Astrocyte (in vitro differentiated cells and primary cell): Measurements from ENCODE around the gene RPL3. TPM values are rescaled to one million over a fixed set of nuclear protein-coding genes. Genes with fewer than 3 reads are reported as not detected.
"Not testable (repeated sequence)": the region's sequence is repeated elsewhere in the genome, so short reads cannot be mapped to it uniquely, and the experiment has no call there.

ENCODE experiments used
- DNase-seq: peaks from one replicate; pipeline ENCODE4 v3.0.0-alpha.2; 2010; ENCODE audit warnings: low read depth
- FAIRE-seq: peaks from 2 replicates; lab custom pipeline; 2011; peaks lifted over from hg19 to GRCh38; lab: Jason Lieb, UNC
- H2AFZ ChIP-seq: 2 replicates; pipeline ENCODE4 v1.6.0; 2012; ENCODE audit warnings: low read depth, low read length, inconsistent platforms
- H3K27ac ChIP-seq: 2 replicates; pipeline ENCODE4 v1.5.1; 2011; ENCODE audit warnings: low read depth, low read length, inconsistent platforms
- H3K27me3 ChIP-seq: 2 replicates; pipeline ENCODE4 v1.6.0; 2011; ENCODE audit warnings: low read length, inconsistent platforms; ENCODE audit not compliant: insufficient read depth
- H3K36me3 ChIP-seq: 2 replicates; pipeline ENCODE4 v1.5.1; 2011; ENCODE audit warnings: low read length, inconsistent platforms; ENCODE audit not compliant: insufficient read depth
- H3K4me1 ChIP-seq: 2 replicates; pipeline ENCODE4 v1.5.1; 2011; ENCODE audit warnings: low read length, inconsistent platforms; ENCODE audit not compliant: insufficient read depth
- H3K4me2 ChIP-seq: 2 replicates; pipeline ENCODE4 v1.6.0; 2012; ENCODE audit warnings: low read length, inconsistent platforms
- H3K4me3 ChIP-seq: 2 replicates; pipeline ENCODE4 v1.5.1; 2011; ENCODE audit warnings: low read depth, mild to moderate bottlenecking, low read length, inconsistent platforms; ENCODE audit not compliant: insufficient read depth
- H3K79me2 ChIP-seq: 2 replicates; pipeline ENCODE4 v1.6.0; 2012; ENCODE audit warnings: mild to moderate bottlenecking, low read length, inconsistent platforms; ENCODE audit not compliant: insufficient read depth
- H3K9ac ChIP-seq: 2 replicates; pipeline ENCODE4 v1.6.0; 2012; ENCODE audit warnings: mild to moderate bottlenecking, low read length, inconsistent platforms
- H3K9me3 ChIP-seq: 2 replicates; pipeline ENCODE4 v1.5.1; 2012; ENCODE audit warnings: low read depth, mild to moderate bottlenecking, low read length, inconsistent platforms; ENCODE audit not compliant: insufficient read depth
- H4K20me1 ChIP-seq: 2 replicates; pipeline ENCODE4 v1.6.0; 2012; ENCODE audit warnings: low read length, inconsistent platforms; ENCODE audit not compliant: insufficient read depth
- H3K27ac Mint-ChIP-seq: one replicate; pipeline ENCODE4 v1.8.0; 2021; ENCODE audit warnings: mild to moderate bottlenecking, mixed read lengths; ENCODE audit not compliant: unreplicated experiment
- H3K27me3 Mint-ChIP-seq: one replicate; pipeline ENCODE4 v1.8.0; 2021; ENCODE audit warnings: low read depth, mixed read lengths; ENCODE audit not compliant: unreplicated experiment
- H3K36me3 Mint-ChIP-seq: one replicate; pipeline ENCODE4 v1.8.0; 2021; ENCODE audit warnings: low read depth, mixed read lengths; ENCODE audit not compliant: unreplicated experiment
- H3K4me1 Mint-ChIP-seq: one replicate; pipeline ENCODE4 v1.8.0; 2021; ENCODE audit warnings: low read depth, mixed read lengths; ENCODE audit not compliant: unreplicated experiment
- H3K4me3 Mint-ChIP-seq: one replicate; pipeline ENCODE4 v1.8.0; 2021; ENCODE audit warnings: mild to moderate bottlenecking, moderate library complexity, mixed read lengths; ENCODE audit not compliant: unreplicated experiment
- H3K9me3 Mint-ChIP-seq: one replicate; pipeline ENCODE4 v1.8.0; 2021; ENCODE audit warnings: mild to moderate bottlenecking, mixed read lengths; ENCODE audit not compliant: unreplicated experiment
- EZH2 ChIP-seq: IDR thresholded peaks from 2 replicates; pipeline ENCODE4 v1.6.1; 2012; ENCODE audit warnings: mild to moderate bottlenecking, low read length, inconsistent platforms; ENCODE audit not compliant: insufficient read depth
- total RNA-seq: library from RNA; stranded (reverse); gene quantifications from 2 replicates; pipeline ENCODE4 v1.2.1, GENCODE V29; 2021
- TF ChIP-seq, protein P1 (sequence below): IDR thresholded peaks from 2 replicates; pipeline ENCODE4 v1.5.1; 2011; ENCODE audit warnings: low read depth, mild to moderate bottlenecking, inconsistent platforms, low read length, moderate library complexity; ENCODE audit not compliant: insufficient read depth

Gene RPL3
- total RNA-seq, 1 donor from 2014 or later = 1,182 TPM

DNA sequence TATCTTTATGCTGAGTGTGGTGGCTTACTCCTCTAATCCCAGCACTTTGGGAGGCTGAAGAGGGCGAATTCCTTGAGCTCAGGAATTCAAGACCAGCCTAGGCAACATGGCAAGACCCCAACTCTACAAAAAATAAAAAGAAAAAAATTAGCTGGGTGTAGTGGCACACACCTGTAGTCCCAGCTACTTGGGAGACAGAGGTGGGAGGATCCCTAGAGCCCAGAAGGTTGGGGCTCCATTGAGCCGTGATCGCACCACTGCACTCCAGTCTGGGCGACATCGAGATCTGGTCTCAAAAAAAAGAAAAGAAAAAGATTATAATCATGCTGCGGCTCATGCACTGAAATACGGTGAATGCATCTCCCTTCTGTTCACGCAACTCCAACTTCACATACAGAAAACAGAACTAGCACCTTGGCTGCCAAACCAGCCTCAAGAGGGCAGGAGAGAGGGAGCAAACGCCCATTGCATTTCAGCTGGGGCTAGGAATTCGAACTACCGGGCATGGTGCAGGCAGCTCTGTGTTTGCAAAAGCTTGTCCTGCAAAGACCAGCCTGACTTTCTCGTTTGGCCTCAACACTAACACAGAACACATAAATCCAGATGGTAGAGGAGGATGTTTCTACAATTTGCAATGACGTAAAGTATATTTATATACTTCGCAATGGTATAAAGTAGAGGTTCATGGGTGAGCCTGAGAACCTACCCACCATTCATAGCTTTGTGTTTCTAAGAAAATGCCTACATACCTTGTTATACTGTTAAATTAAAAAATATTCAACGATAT, 24.0 kb upstream of the RPL3 start:
- Mint-ChIP-seq H3K4me1 (no peaks in the 10 kb centered on the region), H3K27me3 (peaks cover 7% of the 10 kb centered on the region), H3K4me3 (no peak overlapping the region), H3K36me3 (no peaks in the 10 kb centered on the region), H3K9me3 (no peaks in the 10 kb centered on the region), H3K27ac (no peak overlapping the region)
- H3K27me3 ChIP-seq = peaks cover 8% of the 10 kb centered on the region
- no peak overlapping the region for H3K4me2 ChIP-seq
- H3K79me2 ChIP-seq = no peaks in the 10 kb centered on the region
- TF ChIP-seq, protein P1, sequence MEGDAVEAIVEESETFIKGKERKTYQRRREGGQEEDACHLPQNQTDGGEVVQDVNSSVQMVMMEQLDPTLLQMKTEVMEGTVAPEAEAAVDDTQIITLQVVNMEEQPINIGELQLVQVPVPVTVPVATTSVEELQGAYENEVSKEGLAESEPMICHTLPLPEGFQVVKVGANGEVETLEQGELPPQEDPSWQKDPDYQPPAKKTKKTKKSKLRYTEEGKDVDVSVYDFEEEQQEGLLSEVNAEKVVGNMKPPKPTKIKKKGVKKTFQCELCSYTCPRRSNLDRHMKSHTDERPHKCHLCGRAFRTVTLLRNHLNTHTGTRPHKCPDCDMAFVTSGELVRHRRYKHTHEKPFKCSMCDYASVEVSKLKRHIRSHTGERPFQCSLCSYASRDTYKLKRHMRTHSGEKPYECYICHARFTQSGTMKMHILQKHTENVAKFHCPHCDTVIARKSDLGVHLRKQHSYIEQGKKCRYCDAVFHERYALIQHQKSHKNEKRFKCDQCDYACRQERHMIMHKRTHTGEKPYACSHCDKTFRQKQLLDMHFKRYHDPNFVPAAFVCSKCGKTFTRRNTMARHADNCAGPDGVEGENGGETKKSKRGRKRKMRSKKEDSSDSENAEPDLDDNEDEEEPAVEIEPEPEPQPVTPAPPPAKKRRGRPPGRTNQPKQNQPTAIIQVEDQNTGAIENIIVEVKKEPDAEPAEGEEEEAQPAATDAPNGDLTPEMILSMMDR = peak; percentile 72
- no peak for TF ChIP-seq EZH2
- H2AFZ ChIP-seq = no peak overlapping the region
- H3K9ac ChIP-seq = no peak overlapping the region
- FAIRE-seq (peak; percentile 26), DNase-seq (no peak)
- peaks cover 3% of the 10 kb centered on the region for H3K4me1 ChIP-seq
- H4K20me1 ChIP-seq = no peaks in the 10 kb centered on the region
- no peaks in the 10 kb centered on the region for H3K36me3 ChIP-seq
- H3K9me3 ChIP-seq = no peaks in the 10 kb centered on the region
- H3K27ac ChIP-seq = no peak overlapping the region
- no peak overlapping the region for H3K4me3 ChIP-seq

DNA sequence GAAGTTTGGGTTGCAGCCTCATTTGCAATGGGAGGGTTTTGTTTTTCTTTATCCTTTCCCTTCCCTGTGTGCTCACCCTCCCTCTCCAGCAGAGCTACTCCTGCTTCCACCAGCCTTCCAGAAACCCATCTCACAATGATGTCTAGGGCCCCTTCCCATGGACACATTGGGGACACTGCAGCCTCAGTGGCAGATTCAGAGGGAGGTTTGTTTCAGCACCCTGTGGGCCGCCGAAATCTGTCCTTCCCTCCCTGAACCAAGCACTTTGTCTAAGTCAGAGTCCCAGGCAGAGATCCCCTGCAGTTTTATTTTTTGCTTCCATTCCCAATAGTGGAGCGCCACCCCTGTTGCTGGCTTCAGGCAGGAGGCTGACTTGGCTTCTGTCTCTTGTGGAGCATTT, 21.8 kb upstream of the RPL3 start:
- Mint-ChIP-seq H3K4me3 (no peak overlapping the region), H3K36me3 (no peaks in the 10 kb centered on the region), H3K9me3 (no peaks in the 10 kb centered on the region), H3K4me1 (no peaks in the 10 kb centered on the region), H3K27me3 (peaks cover 7% of the 10 kb centered on the region), H3K27ac (no peak overlapping the region)
- DNase-seq (no peak), FAIRE-seq (no peak)
- no peak overlapping the region for H3K4me2 ChIP-seq
- TF ChIP-seq, protein P1 = no peak
- TF ChIP-seq EZH2 = no peak
- no peak overlapping the region for H3K4me3 ChIP-seq
- no peaks in the 10 kb centered on the region for H3K9me3 ChIP-seq
- H3K36me3 ChIP-seq = no peaks in the 10 kb centered on the region
- no peaks in the 10 kb centered on the region for H4K20me1 ChIP-seq
- H2AFZ ChIP-seq = no peak overlapping the region
- H3K79me2 ChIP-seq = no peaks in the 10 kb centered on the region
- H3K4me1 ChIP-seq = peaks cover 3% of the 10 kb centered on the region
- H3K27ac ChIP-seq = no peak overlapping the region
- H3K27me3 ChIP-seq = peaks cover 8% of the 10 kb centered on the region
- no peak overlapping the region for H3K9ac ChIP-seq

DNA sequence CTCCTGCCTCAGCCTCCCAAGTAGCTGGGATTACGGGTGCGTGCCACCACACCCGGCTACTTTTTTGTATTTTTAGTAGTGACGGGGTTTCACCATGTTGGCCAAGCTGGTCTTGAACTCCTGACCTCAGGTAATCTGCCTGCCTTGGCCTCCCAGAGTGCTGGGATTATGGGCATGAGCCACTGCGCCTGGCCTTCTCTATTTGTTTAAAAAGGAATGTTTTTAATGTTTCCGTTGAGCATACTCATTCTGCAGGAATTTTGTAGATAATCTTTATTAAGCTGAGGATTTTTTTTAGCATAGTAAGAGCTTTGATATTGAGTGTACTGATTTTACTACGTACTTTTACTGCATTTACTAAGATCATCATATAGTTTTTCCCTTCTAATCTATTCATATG, 20.4 kb upstream of the RPL3 start:
- FAIRE-seq, H3K27me3 Mint-ChIP-seq: not testable (repeated sequence)

More for the DNA sequence above, 20.4 kb upstream of the RPL3 start:
- not testable (repeated sequence) for H3K9me3 Mint-ChIP-seq, H3K4me3 Mint-ChIP-seq, H3K4me2 ChIP-seq, H3K4me3 ChIP-seq, H3K4me1 Mint-ChIP-seq, H3K36me3 ChIP-seq, H3K36me3 Mint-ChIP-seq, H3K27me3 ChIP-seq, H2AFZ ChIP-seq, H3K9me3 ChIP-seq, H3K79me2 ChIP-seq, H4K20me1 ChIP-seq, H3K27ac ChIP-seq, H3K4me1 ChIP-seq, H3K9ac ChIP-seq, H3K27ac Mint-ChIP-seq
- peak; percentile 52 for DNase-seq
